ENCODE data around the gene TMEM200A. TPM values are rescaled to one million over a fixed set of nuclear protein-coding genes. Genes with fewer than 3 reads are reported as not detected.

TMEM200A gene
- total RNA-seq, 1 donor from 2014 or later = 25.4 TPM

DNA sequence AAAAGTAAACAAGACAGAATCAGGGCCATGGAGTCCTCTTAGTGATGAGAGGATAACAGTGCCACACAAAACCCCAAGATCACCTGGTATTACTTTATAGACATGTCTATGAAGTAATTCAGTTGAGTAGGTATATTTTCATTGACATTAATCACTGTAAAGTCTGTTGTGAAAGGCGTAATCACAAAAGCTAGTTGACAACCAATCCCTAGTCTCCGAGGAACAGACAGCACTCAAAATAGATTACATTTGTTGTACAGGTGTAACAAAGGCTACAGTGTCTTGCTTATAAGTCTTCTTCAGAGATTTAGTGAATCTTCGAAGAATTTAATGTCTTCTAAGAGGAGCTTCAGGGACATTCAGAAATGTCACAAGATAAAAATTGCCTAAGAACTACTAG, 120.1 kb downstream of the TMEM200A start:
- TF ChIP-seq, protein P1, sequence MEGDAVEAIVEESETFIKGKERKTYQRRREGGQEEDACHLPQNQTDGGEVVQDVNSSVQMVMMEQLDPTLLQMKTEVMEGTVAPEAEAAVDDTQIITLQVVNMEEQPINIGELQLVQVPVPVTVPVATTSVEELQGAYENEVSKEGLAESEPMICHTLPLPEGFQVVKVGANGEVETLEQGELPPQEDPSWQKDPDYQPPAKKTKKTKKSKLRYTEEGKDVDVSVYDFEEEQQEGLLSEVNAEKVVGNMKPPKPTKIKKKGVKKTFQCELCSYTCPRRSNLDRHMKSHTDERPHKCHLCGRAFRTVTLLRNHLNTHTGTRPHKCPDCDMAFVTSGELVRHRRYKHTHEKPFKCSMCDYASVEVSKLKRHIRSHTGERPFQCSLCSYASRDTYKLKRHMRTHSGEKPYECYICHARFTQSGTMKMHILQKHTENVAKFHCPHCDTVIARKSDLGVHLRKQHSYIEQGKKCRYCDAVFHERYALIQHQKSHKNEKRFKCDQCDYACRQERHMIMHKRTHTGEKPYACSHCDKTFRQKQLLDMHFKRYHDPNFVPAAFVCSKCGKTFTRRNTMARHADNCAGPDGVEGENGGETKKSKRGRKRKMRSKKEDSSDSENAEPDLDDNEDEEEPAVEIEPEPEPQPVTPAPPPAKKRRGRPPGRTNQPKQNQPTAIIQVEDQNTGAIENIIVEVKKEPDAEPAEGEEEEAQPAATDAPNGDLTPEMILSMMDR (IDR thresholded peaks at IDR 0.05; ENCODE audit: partially characterized antibody, unreplicated experiment) = no peak
- H3K4me1 Mint-ChIP-seq (ENCODE audit: low read depth, unreplicated experiment) = no peaks in the 10 kb centered on the region
- no peaks in the 10 kb centered on the region for H3K27me3 Mint-ChIP-seq (ENCODE audit: unreplicated experiment)
- no peak for DNase-seq
- H3K27ac Mint-ChIP-seq (ENCODE audit: unreplicated experiment) = no peak overlapping the region
- H3K4me3 Mint-ChIP-seq (ENCODE audit: unreplicated experiment) = no peak overlapping the region
- no peaks in the 10 kb centered on the region for H3K36me3 Mint-ChIP-seq (ENCODE audit: unreplicated experiment)
- no peaks in the 10 kb centered on the region for H3K9me3 Mint-ChIP-seq (ENCODE audit: unreplicated experiment)

DNA sequence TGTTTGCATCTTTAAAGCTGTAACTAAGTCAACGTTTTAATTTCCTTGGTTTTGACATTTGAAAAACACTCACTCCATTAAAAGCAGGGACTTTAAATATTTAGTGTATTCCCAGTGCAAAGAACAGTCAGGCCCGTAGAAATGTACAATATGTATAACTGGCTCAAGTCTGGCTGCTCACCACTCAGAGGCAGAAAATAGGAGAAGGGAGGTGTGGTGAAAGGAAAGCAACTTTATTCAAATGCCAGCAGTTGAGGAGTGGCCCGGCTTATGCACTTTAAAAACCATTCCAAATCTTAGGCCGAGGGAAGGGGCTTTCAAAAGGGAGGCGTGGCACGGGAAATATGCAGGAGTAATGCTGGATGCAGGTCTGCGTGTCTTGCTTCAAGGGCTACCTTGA, 120.6 kb downstream of the TMEM200A start:
- Mint-ChIP-seq H3K9me3 (ENCODE audit: unreplicated experiment) (no peaks in the 10 kb centered on the region), H3K4me1 (ENCODE audit: low read depth, unreplicated experiment) (no peaks in the 10 kb centered on the region), H3K36me3 (ENCODE audit: unreplicated experiment) (no peaks in the 10 kb centered on the region), H3K27me3 (ENCODE audit: unreplicated experiment) (no peaks in the 10 kb centered on the region), H3K4me3 (ENCODE audit: unreplicated experiment) (no peak overlapping the region), H3K27ac (ENCODE audit: unreplicated experiment) (no peak overlapping the region)
- no peak for DNase-seq
- TF ChIP-seq, protein P1 (IDR thresholded peaks at IDR 0.05; ENCODE audit: partially characterized antibody, unreplicated experiment) = no peak

DNA sequence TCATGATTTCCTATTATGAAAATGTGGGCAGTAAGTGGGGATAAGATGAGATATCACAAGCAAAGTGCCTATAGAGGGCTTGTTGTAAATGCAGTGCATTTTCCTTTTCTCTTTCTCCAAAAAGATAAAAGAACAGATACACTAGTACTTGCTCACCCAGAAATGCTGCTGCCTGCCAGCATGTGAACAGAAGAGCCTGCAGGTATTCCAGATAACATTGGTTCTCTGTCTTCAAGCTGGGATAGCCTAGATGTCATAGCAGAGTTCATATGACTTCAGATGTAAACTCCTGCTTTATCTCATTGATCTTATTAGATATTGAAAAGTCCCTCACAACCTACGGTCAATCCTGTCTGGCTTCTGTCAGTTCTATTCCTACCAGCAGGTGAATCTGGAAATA, 123.7 kb downstream of the TMEM200A start:
- H3K27me3 Mint-ChIP-seq (ENCODE audit: unreplicated experiment) = peaks cover 2% of the 10 kb centered on the region
- TF ChIP-seq, protein P1 (IDR thresholded peaks at IDR 0.05; ENCODE audit: partially characterized antibody, unreplicated experiment) = no peak
- no peak overlapping the region for H3K4me3 Mint-ChIP-seq (ENCODE audit: unreplicated experiment)
- no peaks in the 10 kb centered on the region for H3K9me3 Mint-ChIP-seq (ENCODE audit: unreplicated experiment)
- no peaks in the 10 kb centered on the region for H3K4me1 Mint-ChIP-seq (ENCODE audit: low read depth, unreplicated experiment)
- H3K36me3 Mint-ChIP-seq (ENCODE audit: unreplicated experiment) = no peaks in the 10 kb centered on the region
- no peak overlapping the region for H3K27ac Mint-ChIP-seq (ENCODE audit: unreplicated experiment)
- no peak for DNase-seq

Other genes with a start within 250 kb of the TMEM200A start
- 1.6 TPM for gene SAMD3, start 143.1 kb upstream of the TMEM200A start, total RNA-seq (ENCODE audit: unreplicated experiment)

All from glutamatergic neuron (in vitro differentiated cells).